G401.6 (cell line): ENCODE measurements around the gene PLA2G4E.

ENCODE experiments used
- FAIRE-seq: peaks from 2 replicates; lab custom pipeline; 2012; peaks lifted over from hg19 to GRCh38; lab: Jason Lieb, UNC

The PLA2G4E gene

DNA sequence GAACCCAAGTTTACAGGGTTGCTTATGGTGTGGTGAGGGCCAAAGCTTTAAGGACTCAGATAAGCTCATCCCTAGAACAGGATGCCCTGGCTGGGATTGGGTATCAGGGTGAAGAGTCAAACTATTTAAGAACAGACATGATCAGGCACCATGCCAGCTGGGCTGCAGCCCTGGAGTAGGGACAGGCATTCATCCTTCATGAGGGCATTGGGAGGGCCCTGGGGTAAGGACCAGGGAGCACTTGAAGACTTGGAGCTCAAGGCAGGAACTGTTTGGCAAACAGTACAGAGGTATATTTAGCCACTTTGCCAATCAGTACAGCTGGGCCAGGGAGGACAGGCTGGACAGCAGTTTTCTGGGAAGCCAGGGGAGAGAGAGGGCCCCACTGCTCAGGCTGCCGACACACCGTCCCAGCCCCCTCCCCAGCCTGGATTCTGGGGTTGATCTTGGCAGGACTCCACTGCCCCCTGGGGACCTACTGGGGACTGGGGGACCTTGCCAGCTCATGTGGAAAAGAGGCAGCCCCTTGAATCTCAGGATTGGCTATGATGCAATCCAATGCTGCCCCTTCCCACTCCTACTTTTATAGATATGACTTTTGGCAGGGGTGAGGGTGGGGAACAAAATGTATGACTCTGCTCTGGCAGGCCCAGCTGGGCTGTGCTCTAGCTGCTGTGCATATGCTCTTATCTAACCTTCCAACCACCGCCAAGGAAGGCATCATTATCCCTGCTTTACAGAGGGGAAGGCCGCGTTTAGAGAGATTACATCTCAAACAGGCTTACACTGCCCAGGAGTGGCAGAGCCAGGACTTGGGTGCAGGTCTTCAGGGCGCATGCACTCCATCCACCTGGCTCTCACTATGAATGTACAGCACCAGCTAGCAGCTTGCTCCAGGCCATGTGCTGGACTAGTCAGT is 2.3 kb downstream of the PLA2G4E start:
- FAIRE-seq, result no peak

DNA sequence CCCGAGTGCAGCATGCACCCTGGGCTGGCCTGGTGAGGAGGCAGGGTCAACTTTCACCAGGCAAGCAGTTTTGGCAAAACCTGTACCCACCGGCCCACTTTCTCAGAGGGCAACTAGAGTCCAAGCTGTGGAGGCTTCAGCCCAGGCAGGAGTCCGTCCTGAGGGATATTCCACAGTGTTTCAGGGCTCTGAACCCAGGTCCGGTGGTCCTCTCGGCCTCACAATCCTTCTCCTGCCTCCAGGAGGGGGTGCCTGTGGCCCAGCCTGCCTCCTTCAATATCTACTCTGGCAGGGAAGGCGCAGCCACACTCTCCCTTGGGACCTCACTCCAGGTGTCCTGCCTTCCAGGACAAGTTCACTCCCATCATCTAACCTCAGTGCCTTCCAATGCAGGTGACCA is 3.9 kb downstream of the PLA2G4E start:
- FAIRE-seq, result no peak

- no peak for FAIRE-seq
These were observed 6.4 kb downstream of the PLA2G4E start for GRCh38 chr15:42014406-42014805.

- FAIRE-seq, result no peak
These were observed 7.8 kb downstream of the PLA2G4E start for GRCh38 chr15:42012928-42013482.

DNA sequence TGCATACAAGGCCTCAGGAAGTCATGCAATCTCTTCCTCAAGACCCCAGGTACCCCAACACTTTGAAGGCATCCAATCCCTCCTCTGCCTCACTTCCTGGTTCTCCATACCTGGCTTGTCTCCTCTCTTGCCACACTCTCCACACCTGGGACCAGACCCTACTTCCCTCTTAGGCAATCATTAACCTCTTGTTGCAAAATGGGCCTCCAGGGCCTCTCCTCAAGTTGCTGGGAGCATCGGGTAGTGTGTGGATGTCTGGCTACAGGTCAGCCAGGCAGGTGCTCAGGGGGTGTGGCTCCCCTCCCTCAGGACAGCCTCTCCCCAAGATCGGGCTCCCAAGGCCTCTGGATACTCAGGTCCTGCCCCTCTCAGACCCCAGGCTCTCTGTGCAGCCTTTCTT is 8.6 kb downstream of the PLA2G4E start:
- no peak for FAIRE-seq

DNA sequence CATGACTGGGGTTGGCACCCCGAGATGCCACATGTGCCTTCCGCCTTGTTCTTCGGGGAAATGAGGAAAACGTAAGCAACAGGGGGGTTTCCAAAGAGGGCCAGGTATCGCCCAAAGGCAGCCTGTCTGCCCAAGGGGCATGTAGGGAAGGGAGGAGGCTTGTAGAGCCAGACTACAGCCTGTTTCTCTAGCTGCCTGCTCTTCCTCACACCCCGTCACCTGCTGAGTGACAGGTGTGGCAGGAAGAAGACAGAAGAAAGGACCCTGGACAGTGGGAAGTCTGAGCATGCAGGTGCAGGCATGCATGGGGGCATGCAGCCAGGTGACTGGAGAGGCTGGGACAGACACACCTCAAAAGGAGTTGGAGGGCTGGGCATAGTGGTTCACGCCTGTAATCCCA is 9.8 kb downstream of the PLA2G4E start:
- FAIRE-seq, result no peak

DNA sequence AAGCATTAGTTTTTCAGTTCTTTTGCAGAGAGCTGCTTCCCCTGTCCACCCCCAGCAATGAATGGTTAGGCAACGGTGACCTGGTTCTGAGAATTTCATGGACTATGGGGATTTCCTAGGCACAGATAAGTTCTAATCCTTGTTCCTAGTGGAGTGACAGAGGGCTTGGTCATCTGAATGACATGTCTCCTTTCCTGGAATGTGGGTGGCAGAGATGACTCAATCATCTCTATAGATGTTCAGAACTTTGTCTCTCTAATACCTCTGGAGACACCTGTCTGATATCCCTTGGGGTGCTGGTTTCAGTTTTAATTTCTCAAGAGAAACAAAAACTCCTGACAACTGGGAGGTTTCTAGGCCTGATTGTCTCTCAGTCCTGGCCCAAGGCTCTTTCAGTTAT is 10.4 kb downstream of the PLA2G4E start:
- FAIRE-seq, result no peak

DNA sequence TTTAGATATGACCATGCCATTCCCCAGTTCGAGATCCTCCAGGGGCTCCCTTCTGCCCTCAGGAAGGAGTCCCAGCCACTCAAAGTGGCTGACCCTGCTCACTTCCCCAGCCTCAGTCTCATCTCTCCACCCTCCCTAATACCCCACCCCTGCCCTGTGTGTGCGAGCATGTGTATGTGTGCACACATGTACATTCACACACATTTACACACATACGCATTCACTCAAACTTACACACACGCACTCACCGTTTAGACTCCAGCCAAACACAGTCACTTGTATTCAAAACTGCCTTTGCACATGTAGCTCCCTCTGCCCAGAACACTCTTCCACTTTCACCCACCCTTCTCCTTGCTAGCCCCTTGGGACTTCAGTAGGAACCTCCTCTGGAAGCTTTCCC is 11.4 kb downstream of the PLA2G4E start:
- no peak for FAIRE-seq

- FAIRE-seq, result no peak
These were observed 11.8 kb downstream of the PLA2G4E start for GRCh38 chr15:42009022-42009421.

DNA sequence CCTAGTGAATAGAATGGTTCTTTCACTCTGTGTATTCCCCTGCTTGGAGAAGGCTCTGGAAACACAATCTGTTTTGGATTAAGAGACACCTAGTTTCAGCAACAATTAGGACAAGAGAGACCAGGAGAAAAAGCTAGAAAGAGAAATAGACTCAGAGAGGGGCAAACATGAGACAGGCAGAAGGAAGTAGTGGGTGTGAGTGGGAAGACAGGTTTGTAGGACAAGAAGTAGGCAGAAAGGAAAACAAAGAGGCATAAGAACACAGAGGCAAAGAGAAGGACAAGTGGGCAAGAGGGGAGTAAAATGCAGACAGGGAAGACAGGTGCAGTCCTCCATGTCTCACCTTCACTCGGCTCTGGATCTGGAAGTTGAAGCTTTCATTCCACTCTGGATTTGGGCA is 13.5 kb downstream of the PLA2G4E start:
- no peak for FAIRE-seq

GRCh38 chr15:42002333-42002732 is 18.5 kb downstream of the PLA2G4E start:
- FAIRE-seq, result no peak

GRCh38 chr15:42001236-42001635 is 19.6 kb downstream of the PLA2G4E start:
- FAIRE-seq, result no peak

DNA sequence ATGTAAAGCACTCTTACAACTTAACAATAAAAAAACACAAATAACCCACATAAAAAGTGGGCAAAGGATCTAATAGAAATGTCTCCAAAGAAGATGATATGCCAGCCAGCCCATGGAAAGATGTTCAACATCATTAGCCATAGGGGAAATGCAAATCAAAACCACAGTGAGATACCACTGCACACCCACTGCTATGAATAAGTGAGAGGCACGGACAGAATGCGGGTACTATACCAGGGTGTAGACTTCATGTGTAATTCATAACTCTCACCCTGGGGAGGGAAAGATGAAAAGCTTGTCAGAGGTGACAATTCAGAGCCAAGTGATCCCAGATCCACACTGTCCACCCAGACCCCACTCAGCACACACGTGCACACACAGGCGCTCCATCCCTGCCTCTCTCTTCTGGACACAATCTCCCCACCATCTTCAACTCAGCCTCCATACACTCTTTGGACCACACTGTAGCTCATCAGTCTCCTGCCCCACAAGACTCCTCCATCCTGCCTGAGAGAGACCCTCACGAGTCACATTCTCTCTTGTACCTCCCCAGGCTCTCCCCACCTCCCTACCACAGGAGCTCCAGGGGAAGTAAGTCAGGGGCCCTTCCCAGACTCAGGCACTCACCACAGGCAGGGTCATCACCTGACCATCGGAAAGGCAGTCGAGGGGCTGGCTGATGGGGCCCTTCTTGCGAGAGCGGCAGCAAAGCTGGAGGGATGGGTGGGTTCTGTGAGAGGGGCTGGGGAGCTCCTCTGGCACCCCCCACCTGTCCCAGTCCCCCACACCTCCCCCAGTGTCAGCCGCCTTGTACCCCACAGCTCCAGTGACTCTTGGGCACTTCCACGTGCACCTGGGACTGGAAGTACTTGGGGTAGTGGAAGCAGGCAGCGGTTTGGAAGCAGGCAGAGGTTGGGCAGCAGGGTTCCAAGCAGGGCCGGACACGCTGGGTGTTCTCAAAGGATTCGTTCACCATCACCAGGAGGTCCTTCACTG is 21.3 kb downstream of the PLA2G4E start:
- no peak for FAIRE-seq

DNA sequence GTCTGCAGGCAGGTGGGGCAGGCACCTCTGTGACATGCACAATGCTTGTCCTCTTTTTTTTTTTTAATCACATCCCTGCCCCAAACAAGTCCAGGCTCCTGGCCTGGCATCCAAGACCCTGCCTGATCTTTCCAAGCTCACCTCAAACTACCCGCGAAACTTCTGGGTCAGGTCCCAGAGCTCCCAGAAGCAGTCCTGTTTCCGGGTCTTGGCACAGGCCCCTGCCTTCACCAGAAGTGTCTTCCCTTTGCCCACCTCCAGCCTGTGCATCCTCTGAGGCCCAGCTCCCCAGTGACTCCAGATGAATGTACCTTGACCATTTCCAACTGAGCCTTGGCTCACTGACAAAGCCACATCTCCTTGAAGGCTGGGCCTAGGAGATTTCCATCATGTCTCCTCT is 23.0 kb downstream of the PLA2G4E start:
- FAIRE-seq, result no peak

GRCh38 chr15:41996921-41997592 is 23.8 kb downstream of the PLA2G4E start:
- no peak for FAIRE-seq

- FAIRE-seq, result no peak
These were observed 24.5 kb downstream of the PLA2G4E start for GRCh38 chr15:41996376-41996775.

- FAIRE-seq, result no peak
These were observed 25.4 kb downstream of the PLA2G4E start for GRCh38 chr15:41995476-41995855.

DNA sequence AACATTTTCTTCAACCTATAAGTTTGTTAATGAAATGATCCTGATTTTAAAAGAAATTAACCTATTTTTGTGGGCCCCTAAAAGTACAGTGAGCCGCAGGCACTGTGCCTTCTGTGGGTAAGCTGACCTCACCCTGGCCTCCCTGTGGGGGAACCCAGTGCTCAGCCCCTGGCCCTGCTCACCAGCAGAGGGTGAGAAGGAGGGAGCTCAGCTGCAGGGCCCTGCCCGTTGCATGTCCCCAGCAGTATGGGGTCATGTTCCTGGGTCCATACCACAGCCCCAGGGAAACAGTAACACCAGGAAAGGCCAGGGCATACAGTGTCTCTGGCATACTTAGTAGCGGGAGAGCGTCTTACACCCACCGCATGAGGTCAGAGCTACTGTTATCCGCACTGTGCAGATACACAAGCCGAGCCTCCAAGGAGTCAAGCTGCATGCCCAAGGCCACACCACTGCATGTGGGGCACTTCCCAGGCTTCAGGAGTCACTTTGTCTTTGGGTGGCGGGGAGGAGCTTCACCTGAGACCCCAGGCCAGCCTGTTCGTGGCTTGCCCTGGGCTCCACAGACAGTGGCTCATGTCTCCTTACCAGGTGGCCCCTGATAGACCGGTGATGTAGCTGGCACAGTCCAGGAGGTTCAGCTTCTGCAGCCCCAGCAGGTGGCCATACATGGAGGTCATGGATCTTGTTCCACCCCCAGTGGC is 25.9 kb downstream of the PLA2G4E start:
- FAIRE-seq, result no peak

GRCh38 chr15:41994171-41994650 is 26.6 kb downstream of the PLA2G4E start:
- FAIRE-seq, result no peak

DNA sequence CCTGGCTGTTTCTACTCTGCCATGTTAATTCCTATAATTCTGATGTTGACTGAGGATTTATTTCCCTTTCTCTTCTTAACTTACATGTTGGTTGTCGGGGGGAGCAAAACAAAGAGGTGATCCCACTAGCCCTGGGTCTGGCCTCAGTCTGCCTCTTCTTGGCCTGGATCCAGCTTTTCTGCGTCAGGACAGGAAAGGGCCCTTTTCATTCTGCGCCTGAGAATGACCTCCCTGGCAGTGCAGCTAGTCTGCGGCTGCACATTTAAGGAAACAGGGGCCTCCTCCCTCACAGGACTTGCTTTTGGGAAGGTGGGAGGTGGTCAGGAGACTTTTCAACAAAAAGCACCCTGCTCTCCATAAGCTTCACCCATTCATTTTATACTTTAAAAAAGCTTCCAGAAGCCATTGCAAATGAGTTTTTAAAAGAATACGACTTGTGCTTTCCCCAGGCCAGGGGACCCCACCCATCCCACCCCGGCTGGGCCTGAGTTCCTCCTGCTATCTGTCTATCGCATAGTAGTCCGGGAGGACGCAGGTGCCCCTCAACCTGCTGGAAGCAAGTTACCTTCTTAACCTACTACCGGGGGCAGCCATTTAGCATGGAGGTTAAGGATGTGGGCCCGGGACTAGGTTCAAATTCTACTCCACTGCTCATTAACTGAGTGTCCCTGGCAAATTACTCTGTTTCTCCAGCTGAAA is 27.2 kb downstream of the PLA2G4E start:
- FAIRE-seq, result no peak

GRCh38 chr15:41992803-41993190 is 28.0 kb downstream of the PLA2G4E start:
- no peak for FAIRE-seq
